Sigmoid colon (tissue), 7 donors: ENCODE results near the gene PPM1F. TPM values are rescaled to one million over a fixed set of nuclear protein-coding genes. Genes with fewer than 3 reads are reported as not detected.

Source experiments
- DNase-seq: peaks from one replicate; pipeline ENCODE4 v3.0.0-alpha.2; 2019
- H3K27ac ChIP-seq, 4 donors: fragments of 200-600 bp; sonication (generic); one replicate each; pipeline ENCODE4 v1.5.1; 2016 to 2019; ENCODE audit warnings: mild to moderate bottlenecking in 1 of 4
- H3K27me3 ChIP-seq, 3 donors: fragments of 200-600 bp; sonication (generic); one replicate each; pipeline ENCODE4 v1.5.1; 2019; ENCODE audit warnings: mild to moderate bottlenecking in 1 of 3
- H3K36me3 ChIP-seq, 4 donors: fragments of 200-600 bp; sonication (generic); one replicate each; pipeline ENCODE4 v1.5.1; 2016 to 2019
- H3K4me1 ChIP-seq, 4 donors: fragments of 200-600 bp; sonication (generic); one replicate each; pipeline ENCODE4 v1.5.1; 2017 to 2019
- H3K4me3 ChIP-seq, 4 donors: fragments of 200-600 bp; sonication (generic); one replicate each; pipeline ENCODE4 v1.5.1; 2017 to 2019; ENCODE audit warnings: mild to moderate bottlenecking in 2 of 4, moderate library complexity in 1 of 4
- H3K9me3 ChIP-seq, 4 donors: fragments of 200-600 bp in 3 of 4; sonication (generic) in 3 of 4; one replicate each; pipeline versions ENCODE4 v1.5.1 to v1.6.1; 2013 to 2019
- CTCF ChIP-seq, 4 experiments: fragments of 450-650 bp in 3 of 4; fragments of 200-600 bp in 1 of 4; IDR thresholded peaks; one replicate each; pipeline ENCODE4 v1.5.1; 2016 to 2019; ENCODE audit warnings: antibody characterized with exemption in 4 of 4, mild to moderate bottlenecking in 3 of 4, moderate library complexity in 2 of 4
- EP300 ChIP-seq, 4 donors: sonication (generic); formaldehyde crosslinking; IDR thresholded peaks; one replicate each; pipeline ENCODE4 v1.6.1; 2017; ENCODE audit warnings: antibody characterized with exemption in 4 of 4
- POLR2A ChIP-seq, 2 donors: fragments of 450-650 bp; IDR thresholded peaks; one replicate each; pipeline ENCODE4 v1.6.1; 2016; ENCODE audit warnings: antibody characterized with exemption in 2 of 2, mild to moderate bottlenecking in 2 of 2, moderate library complexity in 2 of 2
- POLR2AphosphoS5 ChIP-seq, 4 donors: sonication (generic); formaldehyde crosslinking; IDR thresholded peaks; one replicate each; pipeline ENCODE4 v1.6.1; 2017; ENCODE audit warnings: antibody characterized with exemption in 4 of 4
- WGBS, 2 donors: extraction: QIAGEN DNeasy Blood & Tissue Kit; methylation state at CpG; one replicate each; pipeline ENCODE4 v1.1.7; 2013; 5-methylcytosine and 5-hydroxymethylcytosine counted together
- intact Hi-C: fragments of 100-400 bp; cut with DNase I; formaldehyde crosslinking; loops from one replicate; pipeline ENCODE4 v1.15.1; 2023
- polyA plus RNA-seq, 3 donors: library from polyadenylated mRNA; stranded (reverse); fragments of 200-250 nt; gene quantifications; one replicate each; pipeline ENCODE4 v1.2.3, GENCODE V29; 2013
- total RNA-seq, 4 donors: library from RNA; depleted of rRNA; stranded (reverse); fragments of >200 nt; gene quantifications; one replicate each; pipeline ENCODE4 v1.1.0, GENCODE V29; 2016
- donor health status: healthy with polysubstance abuse.
- donor health status: Bipolar disorder and iron deficiency.
- donor health status: healthy.

PPM1F gene
- total and polyA plus RNA-seq, 7 donors: 2.5 to 39.2 (median 20.3) TPM

DNA sequence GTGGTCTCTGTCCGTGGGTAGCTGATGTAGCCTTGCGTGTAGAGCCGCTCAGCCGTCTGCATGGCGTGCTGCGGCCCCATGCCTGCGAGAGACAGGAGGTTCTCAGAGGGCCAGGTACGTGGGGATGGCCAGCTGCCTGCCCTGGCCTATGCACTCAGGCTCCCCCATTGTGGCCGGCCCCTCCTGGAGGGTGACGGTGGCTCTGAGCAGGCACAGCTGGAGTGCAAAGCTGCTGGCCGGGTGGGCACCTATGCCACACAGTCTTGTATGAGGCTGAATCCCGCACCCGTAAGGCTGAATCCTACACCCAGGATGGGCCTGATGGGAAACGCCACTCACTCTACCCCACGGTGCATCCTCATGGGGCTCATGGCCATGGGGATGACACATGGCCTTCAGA is 11.6 kb upstream of the PPM1F start:
- Histone ChIP-seq H3K27ac (no peak overlapping the region), H3K9me3 (no peaks in the 10 kb centered on the region), H3K4me1 (no peaks in the 10 kb centered on the region), H3K4me3 (no peak overlapping the region), H3K27me3 (no peaks in the 10 kb centered on the region), H3K36me3 (peaks cover 41 to 99% (median 66%) of the 10 kb centered on the region in 4 donors)
- no peak for TF ChIP-seq EP300 (IDR thresholded peaks at IDR 0.05)
- TF ChIP-seq POLR2A (IDR thresholded peaks at IDR 0.05): no peak
- TF ChIP-seq POLR2AphosphoS5 (IDR thresholded peaks at IDR 0.05): no peak
- TF ChIP-seq CTCF (IDR thresholded peaks at IDR 0.05): no peak
- DNase-seq: no peak
- 95 to 96% methylated on average over 15 of the region's 15 CpGs for WGBS, 2 donors
- intact Hi-C loops: no loop called here

DNA sequence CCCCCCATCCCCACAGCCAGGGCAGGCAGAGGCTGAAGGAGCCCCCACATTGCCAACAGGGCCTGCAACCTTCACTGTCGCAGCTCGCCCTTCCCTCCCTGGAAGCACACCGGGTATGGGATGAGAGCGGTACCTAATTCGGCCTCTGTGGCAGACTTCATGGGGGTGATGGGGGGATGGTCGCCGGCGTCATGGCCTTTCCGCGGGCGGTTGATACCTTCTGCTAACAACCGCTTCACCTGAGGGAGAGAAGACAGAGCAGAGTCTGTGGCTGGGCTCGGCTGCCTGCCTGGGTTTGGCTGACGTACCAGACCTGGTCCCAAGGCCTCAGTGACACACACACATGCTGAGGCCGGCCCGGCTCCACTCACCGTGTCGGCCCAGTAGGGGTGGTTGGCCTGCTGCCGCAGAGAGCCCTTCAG is 11.2 kb upstream of the PPM1F start:
- intact Hi-C loops: no loop called here
- TF ChIP-seq EP300 (IDR thresholded peaks at IDR 0.05): no peak
- no peak for TF ChIP-seq CTCF (IDR thresholded peaks at IDR 0.05)
- no peak for TF ChIP-seq POLR2A (IDR thresholded peaks at IDR 0.05)
- no peak for TF ChIP-seq POLR2AphosphoS5 (IDR thresholded peaks at IDR 0.05)
- Histone ChIP-seq H3K27me3 (no peaks in the 10 kb centered on the region), H3K4me1 (no peaks in the 10 kb centered on the region), H3K36me3 (peaks cover 41 to 99% (median 66%) of the 10 kb centered on the region in 4 donors), H3K9me3 (no peaks in the 10 kb centered on the region), H3K4me3 (no peak overlapping the region), H3K27ac (no peak overlapping the region)
- 96 to 97% methylated on average over 19 of the region's 19 CpGs for WGBS, 2 donors
- no peak for DNase-seq

DNA sequence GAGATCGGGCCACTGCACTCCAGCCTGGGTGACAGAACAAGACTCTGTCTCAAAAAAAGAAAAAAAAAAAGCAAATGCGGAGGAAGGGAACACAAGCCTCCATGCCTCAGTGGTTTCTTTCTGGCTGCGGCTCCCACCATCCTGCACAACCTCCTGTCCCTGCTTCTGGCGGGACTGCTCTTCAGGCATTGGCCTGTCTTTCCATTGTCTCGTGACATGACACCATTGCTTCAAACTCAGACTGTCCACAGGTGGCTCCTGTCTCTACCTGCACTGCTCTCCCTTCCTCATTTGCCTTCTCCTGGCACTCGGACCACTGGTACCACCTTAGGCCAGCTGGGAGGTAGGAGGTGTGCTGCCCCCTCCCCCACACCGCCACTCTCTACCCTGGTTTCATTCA is 10.6 kb upstream of the PPM1F start:
- no peaks in the 10 kb centered on the region for H3K4me1 ChIP-seq
- no peak overlapping the region for H3K4me3 ChIP-seq
- H3K9me3 ChIP-seq: no peaks in the 10 kb centered on the region
- 94 to 97% methylated on average over 7 of the region's 7 CpGs for WGBS, 2 donors
- no peak for TF ChIP-seq EP300 (IDR thresholded peaks at IDR 0.05)
- no peak for TF ChIP-seq POLR2A (IDR thresholded peaks at IDR 0.05)
- no peak for TF ChIP-seq CTCF (IDR thresholded peaks at IDR 0.05)
- H3K36me3 ChIP-seq: peaks cover 38 to 99% (median 65%) of the 10 kb centered on the region in 4 donors
- intact Hi-C loops: no loop called here
- H3K27me3 ChIP-seq: no peaks in the 10 kb centered on the region
- DNase-seq: no peak
- H3K27ac ChIP-seq: no peak overlapping the region

- no peak overlapping the region for H3K4me3 ChIP-seq
- H3K4me1 ChIP-seq: no peaks in the 10 kb centered on the region
- H3K36me3 ChIP-seq: peaks cover 31 to 93% (median 61%) of the 10 kb centered on the region in 4 donors
- TF ChIP-seq POLR2A (IDR thresholded peaks at IDR 0.05) (no peak), CTCF (IDR thresholded peaks at IDR 0.05) (no peak), EP300 (IDR thresholded peaks at IDR 0.05) (no peak), POLR2AphosphoS5 (IDR thresholded peaks at IDR 0.05) (no peak)
- DNase-seq: no peak
- intact Hi-C loops: no loop called here
- 94 to 95% methylated on average over 11 of the region's 11 CpGs for WGBS, 2 donors
- no peaks in the 10 kb centered on the region for H3K9me3 ChIP-seq
- H3K27ac ChIP-seq: no peak overlapping the region
- H3K27me3 ChIP-seq: no peaks in the 10 kb centered on the region
These were observed 10.0 kb upstream of the PPM1F start for GRCh38 chr22:21962655-21962949.

DNA sequence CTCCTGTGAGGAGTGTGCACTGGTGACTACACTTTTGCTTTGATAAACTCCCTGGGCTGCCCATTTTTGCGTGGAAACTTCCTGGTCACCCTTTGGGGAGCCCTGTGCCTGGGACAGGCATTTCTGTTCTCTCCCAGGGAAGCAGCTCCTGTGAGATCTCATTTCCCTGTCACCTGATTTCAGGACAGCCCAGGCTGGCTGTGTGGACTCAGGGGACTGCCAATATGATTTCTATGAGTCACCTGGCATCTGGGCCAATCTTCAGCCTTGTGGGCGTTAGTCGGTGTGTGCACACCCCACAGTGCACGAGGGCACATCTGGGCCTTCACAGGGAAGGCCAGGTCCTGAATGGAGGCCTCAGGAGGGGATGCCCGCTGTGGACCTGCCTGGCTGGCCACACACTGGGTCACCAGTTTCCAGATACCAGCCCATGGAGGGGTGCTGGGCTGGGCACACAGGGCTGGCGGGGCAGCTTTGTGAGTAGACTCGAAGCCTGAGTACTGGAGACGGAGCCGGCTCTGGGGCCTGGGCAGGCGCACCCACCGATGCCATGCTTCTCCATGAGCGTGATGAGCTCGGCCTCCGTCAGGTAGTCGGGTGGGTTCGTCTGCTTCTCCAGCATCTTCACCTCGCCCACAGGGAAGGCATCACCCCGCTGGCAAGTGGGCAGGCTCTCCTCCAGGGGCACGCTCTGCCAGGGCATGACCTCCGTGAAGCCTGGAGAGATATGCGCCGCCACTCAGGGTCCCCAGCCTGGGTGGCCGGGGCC is 9.4 kb upstream of the PPM1F start:
- Histone ChIP-seq H3K27me3 (no peaks in the 10 kb centered on the region), H3K36me3 (peaks cover 26 to 87% (median 56%) of the 10 kb centered on the region in 4 donors), H3K9me3 (no peaks in the 10 kb centered on the region), H3K4me3 (no peak overlapping the region), H3K27ac (no peak overlapping the region), H3K4me1 (no peaks in the 10 kb centered on the region)
- no peak for DNase-seq
- WGBS, 2 donors: 82 to 94% methylated on average over 23 of the region's 23 CpGs
- TF ChIP-seq EP300 (IDR thresholded peaks at IDR 0.05): no peak
- no peak for TF ChIP-seq POLR2A (IDR thresholded peaks at IDR 0.05)
- no peak for TF ChIP-seq POLR2AphosphoS5 (IDR thresholded peaks at IDR 0.05)
- TF ChIP-seq CTCF (IDR thresholded peaks at IDR 0.05): no peak
- intact Hi-C loops: no loop called here
